Activated T-cell treated with anti-CD3 and anti-CD28 coated beads, Interleukin-2, amount 50 U/mL, for 72 hours (primary cell): ENCODE measurements around the gene SLC9B1. TPM values are rescaled to one million over a fixed set of nuclear protein-coding genes. Genes with fewer than 3 reads are reported as not detected.

Experiments used
- ATAC-seq, 2 donors: fragments of 150-1000 bp; cut with Tn5 transposase; replicated peaks in 1 of 2; 2 replicates each; pipeline ENCODE4 v1.10.0; 2021; ENCODE audit warnings: moderate library complexity in 2 of 2, mild to moderate bottlenecking in 1 of 2
- DNase-seq, 2 donors: peaks; one replicate each; pipeline ENCODE4 v3.0.0; 2021 to 2022; ENCODE audit warnings: mixed read lengths in 1 of 2
- H3K27ac Mint-ChIP-seq: one replicate; pipeline ENCODE4 v1.8.0; 2022; ENCODE audit warnings: mild to moderate bottlenecking, moderate library complexity, mixed read lengths
- H3K27me3 Mint-ChIP-seq: one replicate; pipeline ENCODE4 v1.8.0; 2022; ENCODE audit warnings: low read depth, mixed read lengths
- H3K36me3 Mint-ChIP-seq, 2 donors: one replicate each; pipeline ENCODE4 v1.8.0; 2022; ENCODE audit warnings: mixed read lengths in 2 of 2, mild to moderate bottlenecking in 1 of 2; ENCODE audit not compliant: insufficient read depth in 2 of 2
- H3K4me1 Mint-ChIP-seq: one replicate; pipeline ENCODE4 v1.8.0; 2022; ENCODE audit warnings: low read depth, mixed read lengths
- H3K4me3 Mint-ChIP-seq, 2 donors: one replicate each; pipeline ENCODE4 v1.8.0; 2022; ENCODE audit warnings: mild to moderate bottlenecking in 2 of 2, mixed read lengths in 2 of 2, moderate library complexity in 2 of 2
- H3K9me3 Mint-ChIP-seq, 2 donors: one replicate each; pipeline ENCODE4 v1.8.0; 2022; ENCODE audit warnings: mixed read lengths in 2 of 2
- total RNA-seq, 2 donors: library from RNA; stranded (reverse); gene quantifications; one replicate each; pipeline ENCODE4 v1.2.3, GENCODE V29; 2022

SLC9B1 gene
- total RNA-seq, 2 donors from 2014 or later: 2.5 to 3.4 TPM

GRCh38 chr4:102862016-102862415, 157.5 kb downstream of the SLC9B1 start:
- H3K4me1 Mint-ChIP-seq: peaks cover 28% of the 10 kb centered on the region
- H3K4me3 Mint-ChIP-seq: no peak overlapping the region
- ATAC-seq (no peak), DNase-seq (no peak)
- H3K9me3 Mint-ChIP-seq: peaks cover 12 to 13% of the 10 kb centered on the region in 2 donors
- peaks cover 15 to 36% of the 10 kb centered on the region in 2 donors for H3K36me3 Mint-ChIP-seq
- H3K27me3 Mint-ChIP-seq: no peaks in the 10 kb centered on the region
- H3K27ac Mint-ChIP-seq: no peak overlapping the region

DNA sequence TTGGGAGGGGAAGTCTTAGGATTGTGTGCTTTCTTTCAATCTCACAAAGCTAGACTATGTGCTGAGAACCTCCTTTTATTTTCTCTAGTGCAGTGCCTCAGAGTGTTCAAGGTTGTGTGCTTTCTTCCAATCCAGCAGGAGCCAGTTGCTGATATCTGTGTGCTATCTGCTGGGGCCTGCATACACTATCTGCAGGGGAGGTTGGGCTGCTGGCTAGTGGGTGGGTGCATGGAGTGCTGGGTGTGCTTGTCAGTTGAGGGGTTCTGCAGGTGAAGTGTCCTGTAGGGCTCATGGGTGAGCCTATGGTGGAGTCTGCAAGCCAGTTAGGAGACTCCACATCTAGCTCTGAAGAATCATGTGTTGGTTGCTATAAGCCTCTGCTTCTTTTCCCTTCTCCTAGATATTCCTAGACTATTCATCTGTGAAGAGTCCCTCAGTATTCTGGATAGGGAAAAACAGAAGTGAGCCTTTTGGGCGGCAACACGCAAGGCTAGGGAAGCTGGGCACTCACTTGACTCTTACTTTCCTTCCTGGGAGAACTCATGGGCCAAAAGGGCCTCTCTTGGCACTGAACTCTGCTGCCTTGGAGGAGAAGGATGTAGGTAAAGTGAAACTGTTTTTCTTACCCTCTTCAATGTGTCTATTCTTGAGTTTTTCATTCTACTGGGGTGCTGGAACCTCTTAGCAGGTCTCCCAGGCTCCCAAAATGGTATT, 158.7 kb downstream of the SLC9B1 start:
- Mint-ChIP-seq H3K4me3 (no peak overlapping the region), H3K27ac (no peak overlapping the region), H3K27me3 (no peaks in the 10 kb centered on the region), H3K9me3 (peaks cover 12 to 13% of the 10 kb centered on the region in 2 donors), H3K4me1 (peaks cover 15% of the 10 kb centered on the region), H3K36me3 (peaks cover 15 to 36% of the 10 kb centered on the region in 2 donors)
- no peak for ATAC-seq
- DNase-seq: no peak

DNA sequence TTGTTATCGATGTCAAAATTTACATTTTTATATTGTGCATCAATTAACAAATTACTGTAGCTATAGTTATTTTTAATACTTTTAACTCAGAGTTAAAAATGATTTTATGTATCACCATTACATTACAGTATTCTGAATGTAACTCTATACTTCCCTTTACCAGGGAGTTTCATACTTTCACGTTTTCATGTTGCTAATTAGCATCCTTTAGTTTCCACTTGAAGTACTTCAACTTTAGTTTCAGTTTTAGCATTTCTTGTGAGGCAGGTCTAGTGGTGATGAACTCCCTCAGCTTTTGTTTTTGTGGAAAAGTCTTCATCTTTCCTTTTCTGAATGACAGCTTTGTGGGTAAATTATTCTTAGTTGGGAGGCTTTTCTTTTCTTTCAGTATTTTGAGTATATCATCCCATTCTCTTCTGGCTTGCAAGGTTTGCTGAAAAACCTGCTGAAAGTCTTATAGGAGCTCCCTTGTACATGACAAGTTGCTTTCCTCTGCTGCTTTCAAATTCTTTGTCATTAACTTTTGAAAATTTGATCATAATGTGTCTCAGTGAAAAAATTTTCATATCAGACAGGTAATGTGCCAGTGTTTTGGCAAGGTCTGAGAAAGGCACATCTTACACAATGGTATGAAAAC, 160.6 kb downstream of the SLC9B1 start:
- Mint-ChIP-seq H3K36me3 (peaks cover 15 to 30% of the 10 kb centered on the region in 2 donors), H3K9me3 (peaks cover 12 to 13% of the 10 kb centered on the region in 2 donors), H3K27ac (no peak overlapping the region), H3K27me3 (no peaks in the 10 kb centered on the region), H3K4me3 (no peak overlapping the region), H3K4me1 (no peaks in the 10 kb centered on the region)
- ATAC-seq (no peak), DNase-seq (no peak)

Other genes with a start within 250 kb of the SLC9B1 start
- gene UBE2D3, start 192.2 kb downstream of the SLC9B1 start, total RNA-seq: 100 to 1,000 TPM; 460 to 481 TPM
- gene CISD2, start 150.7 kb downstream of the SLC9B1 start, total RNA-seq: 10 to 100 TPM; 36.3 to 38.4 TPM
- 10 to 100 TPM; 22.5 to 24.5 TPM for gene SLC9B2, start 57.1 kb upstream of the SLC9B1 start, total RNA-seq
- gene BDH2, start 80.1 kb upstream of the SLC9B1 start, total RNA-seq: 10 to 100 TPM; 15.6 to 17.6 TPM
- 10 to 100 TPM; 60.1 to 63.6 TPM for gene CENPE, start 178.6 kb upstream of the SLC9B1 start, total RNA-seq